Colonic mucosa (tissue), 4 donors: ENCODE measurements around the gene LAG3. TPM values are rescaled to one million over a fixed set of nuclear protein-coding genes. Genes with fewer than 3 reads are reported as not detected.
A peak's percentile ranks its signal among the peaks of the same experiment; 100 is the strongest.

Experiments used
- DNase-seq: peaks from one replicate; pipeline ENCODE4 v3.0.0-alpha.2; 2020
- H3K27ac ChIP-seq: fragments of 200-600 bp; one replicate; pipeline ENCODE4 v1.8.0; 2021
- H3K27me3 ChIP-seq: fragments of 200-600 bp; one replicate; pipeline ENCODE4 v1.8.0; 2021
- H3K36me3 ChIP-seq: fragments of 200-600 bp; one replicate; pipeline ENCODE4 v1.8.0; 2021
- H3K4me1 ChIP-seq: fragments of 200-600 bp; one replicate; pipeline ENCODE4 v1.8.0; 2021; ENCODE audit warnings: mild to moderate bottlenecking
- H3K4me3 ChIP-seq: fragments of 200-600 bp; one replicate; pipeline ENCODE4 v1.8.0; 2021
- H3K9ac ChIP-seq, 2 donors: one replicate each; pipeline ENCODE4 v1.7.0; 2013; ENCODE audit warnings: control low read depth in 2 of 2, low read depth in 2 of 2, low read length in 2 of 2
- H3K9me3 ChIP-seq: fragments of 200-600 bp; one replicate; pipeline ENCODE4 v1.8.0; 2021
- intact Hi-C: fragments of 100-400 bp; cut with DNase I; formaldehyde crosslinking; loops from one replicate; pipeline ENCODE4 v1.14.1; 2022
- total RNA-seq, 2 donors: library from RNA; stranded (reverse); fragmentation: NEBNext Ultra II Directional in 1 of 2; extraction: Animal tissue kit (Norgen Biotek cat#: 25700) in 1 of 2; gene quantifications; one replicate each; pipeline ENCODE4 v1.2.1, GENCODE V29; 2021
- TF ChIP-seq, protein P1 (sequence below): fragments of 200-600 bp; IDR thresholded peaks from one replicate; pipeline ENCODE4 v1.8.0; 2022; ENCODE audit warnings: antibody characterized with exemption, mild to moderate bottlenecking
- donor health status: healthy.
- donor health status: DM: no; HTN: no; CAD: no.
- donor health status: DM: no; HTN: no; CAD: no.

The LAG3 gene
- total RNA-seq, 2 donors from 2014 or later, result 1.0 to 1.2 TPM

GRCh38 chr12:6754411-6754810, 17.9 kb upstream of the LAG3 start:
- TF ChIP-seq, protein P1, sequence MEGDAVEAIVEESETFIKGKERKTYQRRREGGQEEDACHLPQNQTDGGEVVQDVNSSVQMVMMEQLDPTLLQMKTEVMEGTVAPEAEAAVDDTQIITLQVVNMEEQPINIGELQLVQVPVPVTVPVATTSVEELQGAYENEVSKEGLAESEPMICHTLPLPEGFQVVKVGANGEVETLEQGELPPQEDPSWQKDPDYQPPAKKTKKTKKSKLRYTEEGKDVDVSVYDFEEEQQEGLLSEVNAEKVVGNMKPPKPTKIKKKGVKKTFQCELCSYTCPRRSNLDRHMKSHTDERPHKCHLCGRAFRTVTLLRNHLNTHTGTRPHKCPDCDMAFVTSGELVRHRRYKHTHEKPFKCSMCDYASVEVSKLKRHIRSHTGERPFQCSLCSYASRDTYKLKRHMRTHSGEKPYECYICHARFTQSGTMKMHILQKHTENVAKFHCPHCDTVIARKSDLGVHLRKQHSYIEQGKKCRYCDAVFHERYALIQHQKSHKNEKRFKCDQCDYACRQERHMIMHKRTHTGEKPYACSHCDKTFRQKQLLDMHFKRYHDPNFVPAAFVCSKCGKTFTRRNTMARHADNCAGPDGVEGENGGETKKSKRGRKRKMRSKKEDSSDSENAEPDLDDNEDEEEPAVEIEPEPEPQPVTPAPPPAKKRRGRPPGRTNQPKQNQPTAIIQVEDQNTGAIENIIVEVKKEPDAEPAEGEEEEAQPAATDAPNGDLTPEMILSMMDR, result no peak
- H3K9ac ChIP-seq, result no peak overlapping the region
- peak overlapping the region; percentile 2 for H3K27ac ChIP-seq
- intact Hi-C loops, result loop anchor here (5.0 kb wide), 1 partner anchor 73 kb away; the partner anchor contains the start of gene P3H3
- peaks cover 12% of the 10 kb centered on the region for H3K4me1 ChIP-seq
- DNase-seq, result no peak
- H3K36me3 ChIP-seq, result peaks cover 8% of the 10 kb centered on the region
- no peaks in the 10 kb centered on the region for H3K9me3 ChIP-seq
- H3K27me3 ChIP-seq, result no peaks in the 10 kb centered on the region
- no peak overlapping the region for H3K4me3 ChIP-seq

- no peak for DNase-seq
- TF ChIP-seq, protein P1, result no peak
- Histone ChIP-seq H3K9me3 (no peaks in the 10 kb centered on the region), H3K27ac (no peak overlapping the region), H3K27me3 (no peaks in the 10 kb centered on the region), H3K9ac (no peak overlapping the region), H3K4me3 (no peak overlapping the region), H3K36me3 (no peaks in the 10 kb centered on the region), H3K4me1 (peaks cover 6% of the 10 kb centered on the region)
- intact Hi-C loops, result no loop called here
Observed at GRCh38 chr12:6757028-6757690, 15.2 kb upstream of the LAG3 start.

DNA sequence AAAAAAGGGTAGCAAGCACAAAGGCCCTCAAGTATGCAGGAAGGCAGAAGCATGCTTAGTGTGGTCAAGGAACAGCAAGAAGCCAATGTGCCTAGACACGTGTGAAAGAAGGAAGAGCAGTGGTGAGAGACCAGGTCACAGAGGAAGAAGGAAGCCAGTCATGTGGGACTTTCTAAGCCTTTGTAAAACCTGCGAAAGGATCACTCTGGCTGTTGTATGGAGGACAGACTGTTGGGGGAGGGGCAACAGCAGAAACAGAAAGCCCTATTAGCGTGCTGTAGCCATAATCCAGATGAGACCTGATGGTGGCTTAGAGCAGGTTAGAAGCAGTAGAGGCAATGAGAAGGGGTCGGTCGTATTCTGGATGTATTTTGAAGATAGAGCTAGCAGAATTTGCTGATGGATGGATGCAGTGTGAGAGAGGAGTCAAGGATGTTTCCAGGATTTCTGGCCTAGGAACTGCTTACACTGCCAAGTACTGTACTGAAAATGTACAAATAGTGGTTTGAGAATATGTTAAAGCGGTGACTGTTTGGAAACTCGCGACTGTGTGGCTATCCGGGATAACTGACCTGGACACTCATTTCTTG, 13.7 kb upstream of the LAG3 start:
- no peak overlapping the region for H3K9ac ChIP-seq
- intact Hi-C loops, result no loop called here
- H3K4me1 ChIP-seq, result peaks cover 5% of the 10 kb centered on the region

DNA sequence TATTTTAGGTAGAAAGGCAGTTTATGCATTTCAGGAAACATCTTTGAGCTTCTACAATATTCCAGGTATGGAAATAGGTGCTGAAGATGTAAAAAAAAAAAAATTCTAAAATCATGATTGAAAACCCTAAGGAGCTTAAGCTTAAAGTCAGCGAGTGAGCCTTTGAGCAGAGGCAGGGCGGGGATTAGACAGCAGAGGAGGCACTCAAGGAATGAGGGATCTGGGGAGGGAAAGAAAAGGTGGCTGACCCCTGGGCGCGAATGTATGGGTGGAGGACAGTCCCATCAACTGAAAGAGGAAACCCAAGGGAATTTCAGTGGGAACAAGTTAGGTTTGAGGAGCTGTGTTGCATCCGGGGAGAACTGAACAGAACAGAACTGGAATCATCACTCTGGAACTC, 12.6 kb upstream of the LAG3 start:
- H3K4me1 ChIP-seq, result peaks cover 1% of the 10 kb centered on the region
- no peak overlapping the region for H3K27ac ChIP-seq
- no peaks in the 10 kb centered on the region for H3K9me3 ChIP-seq
- H3K27me3 ChIP-seq, result no peaks in the 10 kb centered on the region
- no peak for DNase-seq
- intact Hi-C loops, result no loop called here
- H3K36me3 ChIP-seq, result no peaks in the 10 kb centered on the region
- H3K4me3 ChIP-seq, result no peak overlapping the region
- H3K9ac ChIP-seq, result no peak overlapping the region
- TF ChIP-seq, protein P1, result no peak

More for the DNA sequence above, 13.7 kb upstream of the LAG3 start:
- TF ChIP-seq, protein P1, result no peak
- Histone ChIP-seq H3K4me3 (no peak overlapping the region), H3K27ac (no peak overlapping the region), H3K27me3 (no peaks in the 10 kb centered on the region), H3K9me3 (no peaks in the 10 kb centered on the region), H3K36me3 (no peaks in the 10 kb centered on the region)
- no peak for DNase-seq

- no peak for DNase-seq
- Histone ChIP-seq H3K27me3 (no peaks in the 10 kb centered on the region), H3K9me3 (no peaks in the 10 kb centered on the region), H3K9ac (peak overlapping the region in 1 of 2 donors; percentile 7), H3K36me3 (no peaks in the 10 kb centered on the region), H3K4me1 (peaks cover 15% of the 10 kb centered on the region), H3K27ac (peak overlapping the region; percentile 83), H3K4me3 (no peak overlapping the region)
- intact Hi-C loops, result no loop called here
- TF ChIP-seq, protein P1, result no peak
Observed at GRCh38 chr12:6763380-6763779, 8.9 kb upstream of the LAG3 start.
